Gastroesophageal sphincter (tissue), 4 donors: ENCODE measurements around the gene LRRC26. TPM values are rescaled to one million over a fixed set of nuclear protein-coding genes. Genes with fewer than 3 reads are reported as not detected.

Source experiments
- ATAC-seq: fragments of 150-250 bp; one replicate; pipeline ENCODE4 v1.9.1; 2016; ENCODE audit warnings: mild to moderate bottlenecking, moderate library complexity
- H3K27ac ChIP-seq, 4 donors: fragments of 200-600 bp; sonication (generic) in 3 of 4; 1 replicate in 3 of 4; 2 replicates in 1 of 4; pipeline ENCODE4 v1.5.1; 2016 to 2019
- H3K27me3 ChIP-seq: fragments of 200-600 bp; sonication (generic); one replicate; pipeline ENCODE4 v1.5.1; 2019
- H3K36me3 ChIP-seq, 2 donors: fragments of 200-600 bp; sonication (generic); one replicate each; pipeline ENCODE4 v1.5.1; 2019; ENCODE audit warnings: control low read depth in 1 of 2
- H3K4me1 ChIP-seq, 3 donors: fragments of 200-600 bp; sonication (generic); 1 replicate in 2 of 3; 2 replicates in 1 of 3; pipeline ENCODE4 v1.5.1; 2016 to 2019; ENCODE audit warnings: control low read depth in 2 of 3
- H3K4me3 ChIP-seq, 2 donors: fragments of 200-600 bp; sonication (generic); one replicate each; pipeline ENCODE4 v1.5.1; 2019; ENCODE audit warnings: mild to moderate bottlenecking in 1 of 2, moderate library complexity in 1 of 2
- H3K9me3 ChIP-seq, 3 donors: fragments of 200-600 bp; sonication (generic); one replicate each; pipeline ENCODE4 v1.5.1; 2017 to 2019; ENCODE audit warnings: control low read depth in 2 of 3
- CTCF ChIP-seq, 4 experiments: fragments of 200-600 bp in 2 of 4; fragments of 450-650 bp in 2 of 4; sonication (generic) in 1 of 4; IDR thresholded peaks; one replicate each; pipeline ENCODE4 v1.5.1; 2017 to 2019; ENCODE audit warnings: antibody characterized with exemption in 4 of 4, mild to moderate bottlenecking in 2 of 4, moderate library complexity in 2 of 4
- EP300 ChIP-seq: sonication (generic); formaldehyde crosslinking; IDR thresholded peaks from one replicate; pipeline ENCODE4 v1.6.1; 2017; ENCODE audit warnings: antibody characterized with exemption, mild to moderate bottlenecking
- POLR2A ChIP-seq, 2 donors: fragments of 450-650 bp; IDR thresholded peaks; one replicate each; pipeline ENCODE4 v1.6.1; 2017; ENCODE audit warnings: antibody characterized with exemption in 2 of 2, mild to moderate bottlenecking in 2 of 2, moderate library complexity in 1 of 2
- POLR2AphosphoS5 ChIP-seq: sonication (generic); formaldehyde crosslinking; IDR thresholded peaks from one replicate; pipeline ENCODE4 v1.6.1; 2017; ENCODE audit warnings: antibody characterized with exemption
- WGBS, 2 donors: methylation state at CpG; one replicate each; pipeline ENCODE4 v1.1.5; 2018; ENCODE audit warnings: low coverage in 1 of 2; 5-methylcytosine and 5-hydroxymethylcytosine counted together
- total RNA-seq, 4 donors: library from RNA; depleted of rRNA; stranded (reverse); fragments of >200 nt; gene quantifications; one replicate each; pipeline ENCODE4 v1.1.0, GENCODE V29; 2016

Gene LRRC26
- total RNA-seq, 4 donors from 2014 or later = 7.7 TPM; not detected in 3

GRCh38 chr9:137140151-137141012, 29.5 kb downstream of the LRRC26 start:
- no peak for TF ChIP-seq POLR2AphosphoS5
- TF ChIP-seq CTCF (IDR thresholded peaks at IDR 0.05) = no peak
- no peak for TF ChIP-seq EP300
- TF ChIP-seq POLR2A (IDR thresholded peaks at IDR 0.05) = no peak
- H3K36me3 ChIP-seq = no peaks in the 10 kb centered on the region
- peaks cover 0 to 18% (median 3%) of the 10 kb centered on the region in 3 donors for H3K4me1 ChIP-seq
- H3K4me3 ChIP-seq = no peak overlapping the region
- H3K27me3 ChIP-seq = peaks cover 94% of the 10 kb centered on the region
- no peaks in the 10 kb centered on the region for H3K9me3 ChIP-seq
- WGBS, 2 donors = 51 to 76% methylated on average over 6 to 9 of the region's 26 CpGs
- ATAC-seq = no peak
- no peak overlapping the region for H3K27ac ChIP-seq

- ATAC-seq = no peak
- Histone ChIP-seq H3K27ac (no peak overlapping the region), H3K27me3 (peaks cover 99% of the 10 kb centered on the region)
Measured at GRCh38 chr9:137139468-137140150, 30.2 kb downstream of the LRRC26 start.

DNA sequence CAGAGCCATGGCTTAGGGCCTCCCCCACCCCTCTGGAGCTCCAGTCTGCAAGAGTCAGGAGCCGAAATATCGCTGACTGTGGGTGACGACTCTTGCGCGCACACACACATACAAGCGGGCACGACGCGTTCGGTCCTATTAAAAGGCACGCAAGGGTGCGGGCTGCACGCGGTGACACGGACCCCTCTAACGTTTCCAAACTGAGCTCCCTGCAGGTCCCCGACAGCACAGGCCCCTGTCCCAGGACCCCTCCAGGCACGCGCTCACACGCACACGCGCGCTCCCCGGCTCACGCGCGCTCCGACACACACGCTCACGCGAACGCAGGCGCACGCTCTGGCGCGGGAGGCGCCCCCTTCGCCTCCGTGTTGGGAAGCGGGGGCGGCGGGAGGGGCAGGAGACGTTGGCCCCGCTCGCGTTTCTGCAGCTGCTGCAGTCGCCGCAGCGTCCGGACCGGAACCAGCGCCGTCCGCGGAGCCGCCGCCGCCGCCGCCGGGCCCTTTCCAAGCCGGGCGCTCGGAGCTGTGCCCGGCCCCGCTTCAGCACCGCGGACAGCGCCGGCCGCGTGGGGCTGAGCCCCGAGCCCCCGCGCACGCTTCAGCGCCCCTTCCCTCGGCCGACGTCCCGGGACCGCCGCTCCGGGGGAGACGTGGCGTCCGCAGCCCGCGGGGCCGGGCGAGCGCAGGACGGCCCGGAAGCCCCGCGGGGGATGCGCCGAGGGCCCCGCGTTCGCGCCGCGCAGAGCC, 31.0 kb downstream of the LRRC26 start, which contains the start of gene GRIN1:
GRIN1 (plus strand) TSS at position 433 of the 746 bp plus-strand sequence. CDS start 333 bp downstream, outside the sequence.
- Histone ChIP-seq H3K9me3 (no peaks in the 10 kb centered on the region), H3K27me3 (peaks cover 100% of the 10 kb centered on the region)

More at GRCh38 chr9:137139468-137140150, 30.2 kb downstream of the LRRC26 start:
- Histone ChIP-seq H3K36me3 (no peaks in the 10 kb centered on the region), H3K9me3 (no peaks in the 10 kb centered on the region), H3K4me1 (peaks cover 0 to 18% (median 3%) of the 10 kb centered on the region in 3 donors), H3K4me3 (no peak overlapping the region)
- TF ChIP-seq POLR2AphosphoS5 (no peak), CTCF (IDR thresholded peaks at IDR 0.05) (no peak), EP300 (no peak), POLR2A (IDR thresholded peaks at IDR 0.05) (no peak)
- 21 to 42% methylated on average over 6 to 8 of the region's 37 CpGs for WGBS, 2 donors

More for the DNA sequence above, 31.0 kb downstream of the LRRC26 start, which contains the start of gene GRIN1:
- no peak within 1 kb of the TSS for H3K27ac ChIP-seq
- TF ChIP-seq CTCF (IDR thresholded peaks at IDR 0.05) (no peak), EP300 (no peak), POLR2A (IDR thresholded peaks at IDR 0.05) (no peak)
- ATAC-seq = peak; percentile 78
- 3% methylated on average over 12 of the region's 104 CpGs; no CpG with 5 or more reads in 1 of the 2 donors for WGBS, 2 donors
- peaks cover 0 to 18% (median 3%) of the 10 kb centered on the region in 3 donors for H3K4me1 ChIP-seq
- H3K36me3 ChIP-seq = no peaks in the 10 kb centered on the region
- peak within 1 kb of the TSS in 1 of 2 donors; percentile 8 for H3K4me3 ChIP-seq
